SU-DHL-6 (cell line): ENCODE results near the gene PPP2R2C.

Source experiments
- H2AFZ ChIP-seq: fragments of 200-600 bp; sonication (generic); 2 replicates; pipeline ENCODE4 v1.6.1; 2014; ENCODE audit warnings: low read depth, mild to moderate bottlenecking, moderate library complexity, mixed read lengths, antibody characterized with exemption, low read length; ENCODE audit not compliant: severe bottlenecking
- H3F3A ChIP-seq: fragments of 200-600 bp; shearing (Covaris generic); 2 replicates; pipeline ENCODE4 v1.6.0; 2016; ENCODE audit warnings: antibody characterized with exemption, mild to moderate bottlenecking; ENCODE audit not compliant: insufficient read depth
- H3K27ac ChIP-seq: fragments of 200-600 bp; sonication (generic); 2 replicates; pipeline ENCODE4 v1.5.1; 2016; ENCODE audit warnings: low read depth, mild to moderate bottlenecking, low read length, moderate library complexity, mixed read lengths
- H3K27me3 ChIP-seq: fragments of 200-600 bp; sonication (generic), shearing (Covaris generic); 2 replicates; pipeline ENCODE4 v1.6.0; 2014; ENCODE audit warnings: mild to moderate bottlenecking, low read length
- H3K36me3 ChIP-seq: fragments of 200-600 bp; sonication (generic); 2 replicates; pipeline ENCODE4 v1.6.1; 2014; ENCODE audit warnings: mild to moderate bottlenecking, low read length, mixed read lengths
- H3K4me2 ChIP-seq: fragments of 300-600, 200-600 bp; shearing (Covaris generic), sonication (generic); 2 replicates; pipeline ENCODE4 v1.6.0; 2014; ENCODE audit warnings: low read length, low read depth, mild to moderate bottlenecking; ENCODE audit not compliant: poor library complexity, severe bottlenecking
- H3K4me3 ChIP-seq: fragments of 200-600 bp; sonication (generic); 2 replicates; pipeline ENCODE4 v1.5.1; 2014; ENCODE audit warnings: antibody characterized with exemption, low read length, mild to moderate bottlenecking, mixed read lengths; ENCODE audit not compliant: insufficient read depth, poor library complexity, severe bottlenecking
- H3K79me2 ChIP-seq: fragments of 200-600 bp; sonication (generic); 2 replicates; pipeline ENCODE4 v1.6.1; 2014; ENCODE audit warnings: mild to moderate bottlenecking, low read length, moderate library complexity; ENCODE audit not compliant: insufficient read depth
- H3K9ac ChIP-seq: fragments of 200-600 bp; sonication (generic); 2 replicates; pipeline ENCODE4 v1.7.0; 2014; ENCODE audit warnings: mild to moderate bottlenecking, low read length
- H3K9me2 ChIP-seq: fragments of 200-600 bp; sonication (generic); replicated peaks from 2 replicates; pipeline ENCODE4 v1.6.1; 2014; ENCODE audit warnings: low read length; ENCODE audit not compliant: insufficient read depth
- H3K9me3 ChIP-seq: fragments of 200-600 bp; sonication (generic); 2 replicates; pipeline ENCODE4 v1.6.1; 2014; ENCODE audit warnings: low read length, mixed read lengths; ENCODE audit not compliant: insufficient read depth
- H4K20me1 ChIP-seq: fragments of 200-600 bp; sonication (generic); 2 replicates; pipeline ENCODE4 v1.6.1; 2014; ENCODE audit warnings: low read depth, mild to moderate bottlenecking, antibody characterized with exemption, low read length, moderate library complexity, mixed read lengths
- EZH2phosphoT487 ChIP-seq: fragments of 200-600 bp; sonication (generic), shearing (Covaris generic); conservative IDR thresholded peaks from 2 replicates; pipeline ENCODE4 v1.6.1; 2018; ENCODE audit warnings: mild to moderate bottlenecking, antibody characterized with exemption, low read length, moderate library complexity, mixed read lengths
- TF ChIP-seq, protein P1 (sequence below): fragments of 200-600 bp; sonication (generic); IDR thresholded peaks from one replicate; pipeline ENCODE4 v1.5.1; 2017; ENCODE audit warnings: antibody characterized with exemption, mild to moderate bottlenecking, low read length, moderate library complexity; ENCODE audit not compliant: insufficient read depth, poor library complexity, severe bottlenecking

PPP2R2C gene

DNA sequence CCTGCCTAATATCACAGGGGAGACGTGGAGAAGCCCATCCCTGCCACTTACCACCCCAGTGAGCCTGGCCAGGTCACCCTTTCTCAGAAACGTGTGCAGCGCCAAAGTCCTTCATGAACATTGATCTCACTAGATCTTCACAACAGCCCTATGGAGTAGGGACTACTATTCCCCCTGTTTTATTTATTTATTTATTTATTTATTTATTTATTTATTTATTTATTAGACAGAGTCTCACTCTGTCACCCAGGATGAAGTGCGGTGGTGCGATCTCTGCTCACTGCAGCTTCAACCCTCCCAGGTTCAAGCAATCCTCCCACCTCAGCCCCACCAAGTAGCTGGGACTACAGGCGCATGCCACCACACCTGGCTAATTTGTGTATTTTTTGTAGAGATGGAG lies 61.8 kb downstream of the PPP2R2C start:
- Histone ChIP-seq H3K9me2 (no peaks in the 10 kb centered on the region), H3K36me3 (no peaks in the 10 kb centered on the region), H3K27me3 (no peaks in the 10 kb centered on the region), H4K20me1 (no peaks in the 10 kb centered on the region), H3F3A (no peaks in the 10 kb centered on the region), H3K9me3 (no peaks in the 10 kb centered on the region), H2AFZ (no peak overlapping the region), H3K79me2 (no peaks in the 10 kb centered on the region), H3K27ac (no peak overlapping the region), H3K4me3 (no peak overlapping the region), H3K9ac (no peak overlapping the region), H3K4me2 (no peak overlapping the region)
- no peak for TF ChIP-seq EZH2phosphoT487
- TF ChIP-seq, protein P1, sequence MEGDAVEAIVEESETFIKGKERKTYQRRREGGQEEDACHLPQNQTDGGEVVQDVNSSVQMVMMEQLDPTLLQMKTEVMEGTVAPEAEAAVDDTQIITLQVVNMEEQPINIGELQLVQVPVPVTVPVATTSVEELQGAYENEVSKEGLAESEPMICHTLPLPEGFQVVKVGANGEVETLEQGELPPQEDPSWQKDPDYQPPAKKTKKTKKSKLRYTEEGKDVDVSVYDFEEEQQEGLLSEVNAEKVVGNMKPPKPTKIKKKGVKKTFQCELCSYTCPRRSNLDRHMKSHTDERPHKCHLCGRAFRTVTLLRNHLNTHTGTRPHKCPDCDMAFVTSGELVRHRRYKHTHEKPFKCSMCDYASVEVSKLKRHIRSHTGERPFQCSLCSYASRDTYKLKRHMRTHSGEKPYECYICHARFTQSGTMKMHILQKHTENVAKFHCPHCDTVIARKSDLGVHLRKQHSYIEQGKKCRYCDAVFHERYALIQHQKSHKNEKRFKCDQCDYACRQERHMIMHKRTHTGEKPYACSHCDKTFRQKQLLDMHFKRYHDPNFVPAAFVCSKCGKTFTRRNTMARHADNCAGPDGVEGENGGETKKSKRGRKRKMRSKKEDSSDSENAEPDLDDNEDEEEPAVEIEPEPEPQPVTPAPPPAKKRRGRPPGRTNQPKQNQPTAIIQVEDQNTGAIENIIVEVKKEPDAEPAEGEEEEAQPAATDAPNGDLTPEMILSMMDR: no peak

GRCh38 chr4:6410068-6410467 lies 62.3 kb downstream of the PPP2R2C start:
- TF ChIP-seq EZH2phosphoT487: no peak
- TF ChIP-seq, protein P1: no peak

GRCh38 chr4:6409381-6409780 lies 63.0 kb downstream of the PPP2R2C start:
- no peaks in the 10 kb centered on the region for H3K27me3 ChIP-seq

More at GRCh38 chr4:6410068-6410467, 62.3 kb downstream of the PPP2R2C start:
- Histone ChIP-seq H3K36me3 (no peaks in the 10 kb centered on the region), H4K20me1 (no peaks in the 10 kb centered on the region), H3K4me2 (no peak overlapping the region), H3K4me3 (no peak overlapping the region), H3F3A (no peaks in the 10 kb centered on the region), H3K9me2 (no peaks in the 10 kb centered on the region), H3K27ac (no peak overlapping the region), H3K9me3 (no peaks in the 10 kb centered on the region), H3K9ac (no peak overlapping the region), H2AFZ (no peak overlapping the region), H3K27me3 (no peaks in the 10 kb centered on the region), H3K79me2 (no peaks in the 10 kb centered on the region)

More at GRCh38 chr4:6409381-6409780, 63.0 kb downstream of the PPP2R2C start:
- no peaks in the 10 kb centered on the region for H3K79me2 ChIP-seq
- no peaks in the 10 kb centered on the region for H3K36me3 ChIP-seq
- no peak overlapping the region for H3K4me2 ChIP-seq
- no peak overlapping the region for H3K27ac ChIP-seq
- no peaks in the 10 kb centered on the region for H3K9me2 ChIP-seq
- H3K4me3 ChIP-seq: no peak overlapping the region
- H2AFZ ChIP-seq: no peak overlapping the region
- H4K20me1 ChIP-seq: no peaks in the 10 kb centered on the region
- H3F3A ChIP-seq: no peaks in the 10 kb centered on the region
- no peaks in the 10 kb centered on the region for H3K9me3 ChIP-seq
- no peak overlapping the region for H3K9ac ChIP-seq
- TF ChIP-seq, protein P1: no peak
- no peak for TF ChIP-seq EZH2phosphoT487
